ENCODE data around the gene SRBD1.

DNA sequence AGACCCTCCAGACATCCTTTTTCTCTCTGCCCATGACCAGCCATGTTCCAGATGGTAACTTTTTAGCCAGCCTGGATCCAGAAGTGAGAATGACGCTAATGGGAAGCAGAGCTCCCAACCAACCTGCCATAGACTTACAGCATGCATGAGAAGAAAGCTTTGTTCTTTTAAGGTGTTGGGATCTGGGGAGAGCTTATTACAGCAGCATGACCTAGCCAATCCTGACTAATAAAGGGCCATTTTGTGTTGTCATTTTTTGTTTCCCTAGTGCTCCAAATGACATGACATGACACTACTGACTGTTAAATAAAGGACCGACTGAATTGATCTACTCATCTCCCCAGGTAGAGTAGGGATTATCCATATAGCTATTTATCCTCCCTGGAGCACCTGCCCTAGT is 35.2 kb upstream of the SRBD1 start:
- TF ChIP-seq, protein P1, sequence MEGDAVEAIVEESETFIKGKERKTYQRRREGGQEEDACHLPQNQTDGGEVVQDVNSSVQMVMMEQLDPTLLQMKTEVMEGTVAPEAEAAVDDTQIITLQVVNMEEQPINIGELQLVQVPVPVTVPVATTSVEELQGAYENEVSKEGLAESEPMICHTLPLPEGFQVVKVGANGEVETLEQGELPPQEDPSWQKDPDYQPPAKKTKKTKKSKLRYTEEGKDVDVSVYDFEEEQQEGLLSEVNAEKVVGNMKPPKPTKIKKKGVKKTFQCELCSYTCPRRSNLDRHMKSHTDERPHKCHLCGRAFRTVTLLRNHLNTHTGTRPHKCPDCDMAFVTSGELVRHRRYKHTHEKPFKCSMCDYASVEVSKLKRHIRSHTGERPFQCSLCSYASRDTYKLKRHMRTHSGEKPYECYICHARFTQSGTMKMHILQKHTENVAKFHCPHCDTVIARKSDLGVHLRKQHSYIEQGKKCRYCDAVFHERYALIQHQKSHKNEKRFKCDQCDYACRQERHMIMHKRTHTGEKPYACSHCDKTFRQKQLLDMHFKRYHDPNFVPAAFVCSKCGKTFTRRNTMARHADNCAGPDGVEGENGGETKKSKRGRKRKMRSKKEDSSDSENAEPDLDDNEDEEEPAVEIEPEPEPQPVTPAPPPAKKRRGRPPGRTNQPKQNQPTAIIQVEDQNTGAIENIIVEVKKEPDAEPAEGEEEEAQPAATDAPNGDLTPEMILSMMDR (IDR thresholded peaks at IDR 0.05; ENCODE audit: low read depth, low read length, missing input control), result no peak
- TF ChIP-seq, protein P2, sequence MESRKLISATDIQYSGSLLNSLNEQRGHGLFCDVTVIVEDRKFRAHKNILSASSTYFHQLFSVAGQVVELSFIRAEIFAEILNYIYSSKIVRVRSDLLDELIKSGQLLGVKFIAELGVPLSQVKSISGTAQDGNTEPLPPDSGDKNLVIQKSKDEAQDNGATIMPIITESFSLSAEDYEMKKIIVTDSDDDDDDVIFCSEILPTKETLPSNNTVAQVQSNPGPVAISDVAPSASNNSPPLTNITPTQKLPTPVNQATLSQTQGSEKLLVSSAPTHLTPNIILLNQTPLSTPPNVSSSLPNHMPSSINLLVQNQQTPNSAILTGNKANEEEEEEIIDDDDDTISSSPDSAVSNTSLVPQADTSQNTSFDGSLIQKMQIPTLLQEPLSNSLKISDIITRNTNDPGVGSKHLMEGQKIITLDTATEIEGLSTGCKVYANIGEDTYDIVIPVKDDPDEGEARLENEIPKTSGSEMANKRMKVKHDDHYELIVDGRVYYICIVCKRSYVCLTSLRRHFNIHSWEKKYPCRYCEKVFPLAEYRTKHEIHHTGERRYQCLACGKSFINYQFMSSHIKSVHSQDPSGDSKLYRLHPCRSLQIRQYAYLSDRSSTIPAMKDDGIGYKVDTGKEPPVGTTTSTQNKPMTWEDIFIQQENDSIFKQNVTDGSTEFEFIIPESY (IDR thresholded peaks at IDR 0.05), result no peak
- TF ChIP-seq RAD21 (IDR thresholded peaks at IDR 0.05) (no peak), HNF4G (IDR thresholded peaks at IDR 0.05) (no peak), YY1 (IDR thresholded peaks at IDR 0.05) (no peak), JUND (IDR thresholded peaks at IDR 0.05) (no peak), HNF4A (conservative IDR thresholded peaks at IDR 0.05) (no peak), TAF1 (conservative IDR thresholded peaks at IDR 0.05) (no peak), EGR1 (IDR thresholded peaks at IDR 0.05; ENCODE audit: low read depth in 2 of 2) (no peak)
- TF ChIP-seq, protein P3, sequence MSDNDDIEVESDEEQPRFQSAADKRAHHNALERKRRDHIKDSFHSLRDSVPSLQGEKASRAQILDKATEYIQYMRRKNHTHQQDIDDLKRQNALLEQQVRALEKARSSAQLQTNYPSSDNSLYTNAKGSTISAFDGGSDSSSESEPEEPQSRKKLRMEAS (IDR thresholded peaks at IDR 0.05), result no peak
